Smooth muscle cell (in vitro differentiated cells): ENCODE results near the gene IL10. TPM values are rescaled to one million over a fixed set of nuclear protein-coding genes. Genes with fewer than 3 reads are reported as not detected.

Source experiments
- DNase-seq: peaks from one replicate; lab custom pipeline; 2025; ENCODE audit not compliant: unreplicated experiment; lab: John Stamatoyannopoulos, UW
- H2AFZ ChIP-seq: fragments of 200-600 bp; sonication (generic); 2 replicates; pipeline ENCODE4 v1.6.0; 2016; ENCODE audit warnings: antibody characterized with exemption, low read depth, mild to moderate bottlenecking
- H3F3A ChIP-seq: fragments of 200-600 bp; sonication (generic); 2 replicates; pipeline ENCODE4 v1.6.0; 2017; ENCODE audit warnings: antibody characterized with exemption, low read depth
- H3K27ac ChIP-seq: fragments of 200-600 bp; sonication (generic); 2 replicates; pipeline ENCODE4 v1.5.1; 2016; ENCODE audit warnings: low read depth, mild to moderate bottlenecking
- H3K27me3 ChIP-seq: fragments of 200-600 bp; sonication (generic); 2 replicates; pipeline ENCODE4 v1.6.1; 2016; ENCODE audit warnings: low read depth, mild to moderate bottlenecking
- H3K36me3 ChIP-seq: fragments of 200-600 bp; sonication (generic); 2 replicates; pipeline ENCODE4 v1.5.1; 2016; ENCODE audit warnings: low read depth
- H3K4me1 ChIP-seq: fragments of 200-600 bp; sonication (generic); 2 replicates; pipeline ENCODE4 v1.5.1; 2016; ENCODE audit warnings: low read depth
- H3K4me2 ChIP-seq: fragments of 200-600 bp; sonication (generic); 2 replicates; pipeline ENCODE4 v1.6.0; 2016; ENCODE audit warnings: mild to moderate bottlenecking
- H3K4me3 ChIP-seq: fragments of 200-600 bp; sonication (generic); 2 replicates; pipeline ENCODE4 v1.5.1; 2016; ENCODE audit warnings: mild to moderate bottlenecking
- H3K79me2 ChIP-seq: fragments of 200-600 bp; sonication (generic); 2 replicates; pipeline ENCODE4 v1.6.0; 2016; ENCODE audit warnings: low read depth, mild to moderate bottlenecking
- H3K9ac ChIP-seq: fragments of 200-600 bp; sonication (generic); 2 replicates; pipeline ENCODE4 v1.6.0; 2016; ENCODE audit warnings: low read depth
- H3K9me3 ChIP-seq: fragments of 200-600 bp; sonication (generic); replicated peaks from 2 replicates; pipeline ENCODE4 v1.5.1; 2016; ENCODE audit warnings: low read depth
- H4K20me1 ChIP-seq: fragments of 200-600 bp; sonication (generic); 2 replicates; pipeline ENCODE4 v1.6.0; 2016; ENCODE audit warnings: low read depth
- CTCF ChIP-seq: fragments of 200-600 bp; sonication (generic); IDR thresholded peaks from 2 replicates; pipeline ENCODE4 v1.5.1; 2017; ENCODE audit warnings: borderline replicate concordance, mild to moderate bottlenecking, antibody characterized with exemption; ENCODE audit not compliant: insufficient read depth, poor library complexity, severe bottlenecking
- WGBS: methylation state at CpG from one replicate; pipeline ENCODE4 v1.1.7; 2016; ENCODE audit warnings: low lambda C conversion rate; 5-methylcytosine and 5-hydroxymethylcytosine counted together
- polyA plus RNA-seq: library from polyadenylated mRNA; unstranded; fragments of >200 nt; fragmentation: Nextera tagmentation; extraction: Ambion mirVana; gene quantifications from 2 replicates; pipeline ENCODE4 v1.2.1, GENCODE V29; 2016
- total RNA-seq: library from RNA; depleted of rRNA; stranded (reverse); fragments of >200 nt; gene quantifications from 2 replicates; pipeline ENCODE4 v1.2.3, GENCODE V29; 2014

Gene IL10
- total RNA-seq = 0.36 and 2.2 TPM in 2 replicates
- polyA plus RNA-seq = 1.2 and 2.8 TPM in 2 replicates

DNA sequence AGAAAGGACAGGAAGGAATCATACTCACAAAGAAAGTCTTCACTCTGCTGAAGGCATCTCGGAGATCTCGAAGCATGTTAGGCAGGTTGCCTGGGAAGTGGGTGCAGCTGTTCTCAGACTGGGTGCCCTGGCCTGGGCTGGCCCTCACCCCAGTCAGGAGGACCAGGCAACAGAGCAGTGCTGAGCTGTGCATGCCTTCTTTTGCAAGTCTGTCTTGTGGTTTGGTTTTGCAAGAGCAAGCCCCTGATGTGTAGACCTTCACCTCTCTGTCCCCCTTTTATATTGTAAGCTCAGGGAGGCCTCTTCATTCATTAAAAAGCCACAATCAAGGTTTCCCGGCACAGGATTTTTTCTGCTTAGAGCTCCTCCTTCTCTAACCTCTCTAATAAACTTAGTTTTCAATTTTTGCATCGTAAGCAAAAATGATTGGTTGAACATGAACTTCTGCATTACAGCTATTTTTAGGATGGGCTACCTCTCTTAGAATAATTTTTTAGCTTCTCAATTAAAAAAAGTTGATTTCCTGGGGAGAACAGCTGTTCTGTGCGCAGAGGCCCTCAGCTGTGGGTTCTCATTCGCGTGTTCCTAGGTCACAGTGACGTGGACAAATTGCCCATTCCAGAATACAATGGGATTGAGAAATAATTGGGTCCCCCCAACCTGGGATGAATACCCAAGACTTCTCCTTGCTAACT, at the start of gene IL10:
IL10 (minus strand) TSS at position 252 of the 695 bp plus-strand sequence; CDS start at position 193, 59 bp downstream.
- Histone ChIP-seq H3K4me3 (no peak within 1 kb of the TSS), H4K20me1 (no peaks in the 10 kb centered on the region), H3K27me3 (no peaks in the 10 kb centered on the region), H3K4me1 (peaks cover 21% of the 10 kb centered on the region), H3K36me3 (no peaks in the 10 kb centered on the region), H3K79me2 (no peaks in the 10 kb centered on the region), H3K9me3 (no peaks in the 10 kb centered on the region), H3K4me2 (peak within 1 kb of the TSS; percentile 81), H3F3A (peaks cover 2% of the 10 kb centered on the region), H2AFZ (no peak within 1 kb of the TSS), H3K9ac (no peak within 1 kb of the TSS), H3K27ac (no peak within 1 kb of the TSS)
- no peak for DNase-seq
- no peak for TF ChIP-seq CTCF
- 92% methylated on average over 8 of the region's 8 CpGs for WGBS

GRCh38 chr1:206821493-206821892, 49.2 kb upstream of the IL10 start:
- H3K4me1 ChIP-seq = no peaks in the 10 kb centered on the region
- no peaks in the 10 kb centered on the region for H3K27me3 ChIP-seq
- no peaks in the 10 kb centered on the region for H3K79me2 ChIP-seq
- no peak overlapping the region for H3K9ac ChIP-seq
- DNase-seq = no peak
- TF ChIP-seq CTCF = no peak
- no peak overlapping the region for H3K4me3 ChIP-seq
- no peaks in the 10 kb centered on the region for H3K36me3 ChIP-seq
- H3F3A ChIP-seq = no peaks in the 10 kb centered on the region
- no peak overlapping the region for H2AFZ ChIP-seq
- H3K9me3 ChIP-seq = no peaks in the 10 kb centered on the region
- no peak overlapping the region for H3K4me2 ChIP-seq
- WGBS = 81% methylated on average over 4 of the region's 4 CpGs
- H3K27ac ChIP-seq = no peak overlapping the region
- no peaks in the 10 kb centered on the region for H4K20me1 ChIP-seq

- H3K9ac ChIP-seq = no peak overlapping the region
- no peak overlapping the region for H3K4me2 ChIP-seq
- H3K4me3 ChIP-seq = no peak overlapping the region
- no peaks in the 10 kb centered on the region for H3K79me2 ChIP-seq
- no peaks in the 10 kb centered on the region for H3K4me1 ChIP-seq
- 68% methylated on average over 4 of the region's 4 CpGs for WGBS
- no peak for DNase-seq
- no peaks in the 10 kb centered on the region for H4K20me1 ChIP-seq
- H3K36me3 ChIP-seq = no peaks in the 10 kb centered on the region
- TF ChIP-seq CTCF = no peak
- H3F3A ChIP-seq = no peaks in the 10 kb centered on the region
- H3K27ac ChIP-seq = no peak overlapping the region
- no peak overlapping the region for H2AFZ ChIP-seq
- no peaks in the 10 kb centered on the region for H3K27me3 ChIP-seq
- H3K9me3 ChIP-seq = no peaks in the 10 kb centered on the region
Measured at GRCh38 chr1:206816390-206817287, 44.3 kb upstream of the IL10 start.
